HG02588 (cell line): ENCODE measurements around the gene TNNT2.

Experiments used
- ATAC-seq: cut with Tn5 transposase; IDR thresholded peaks from one replicate; pipeline ENCODE4 v1.9.1; 2021; ENCODE audit warnings: mild to moderate bottlenecking, moderate library complexity; ENCODE audit not compliant: unreplicated experiment

Gene TNNT2

GRCh38 chr1:201377611-201378092 is at the start of gene TNNT2:
TSS of gene TNNT2 (minus strand) at chr1:201377680. CDS start at chr1:201373254, 4,426 bp downstream.
- ATAC-seq, result no peak

GRCh38 chr1:201426479-201427310 is 49.2 kb upstream of the TNNT2 start:
- no peak for ATAC-seq

- no peak for ATAC-seq
These were observed 46.7 kb upstream of the TNNT2 start for GRCh38 chr1:201424146-201424545.

- ATAC-seq, result no peak
These were observed 46.2 kb upstream of the TNNT2 start for GRCh38 chr1:201423655-201424054.

GRCh38 chr1:201422436-201423030 is 45.1 kb upstream of the TNNT2 start:
- no peak for ATAC-seq

GRCh38 chr1:201422026-201422425 is 44.5 kb upstream of the TNNT2 start:
- no peak for ATAC-seq

- no peak for ATAC-seq
These were observed 43.6 kb upstream of the TNNT2 start for GRCh38 chr1:201421041-201421440.

GRCh38 chr1:201420608-201421002 is 43.1 kb upstream of the TNNT2 start:
- no peak for ATAC-seq

- ATAC-seq, result no peak
These were observed 42.5 kb upstream of the TNNT2 start for GRCh38 chr1:201419746-201420607.

- ATAC-seq, result no peak
These were observed 41.8 kb upstream of the TNNT2 start for GRCh38 chr1:201419256-201419655.

- ATAC-seq, result no peak
These were observed 41.0 kb upstream of the TNNT2 start for GRCh38 chr1:201418461-201418860.

GRCh38 chr1:201414051-201414738 is 36.7 kb upstream of the TNNT2 start:
- ATAC-seq, result no peak

GRCh38 chr1:201411292-201411691 is 33.8 kb upstream of the TNNT2 start:
- no peak for ATAC-seq

- no peak for ATAC-seq
These were observed 32.0 kb upstream of the TNNT2 start for GRCh38 chr1:201409440-201409839.

GRCh38 chr1:201408834-201409200 is 31.3 kb upstream of the TNNT2 start:
- no peak for ATAC-seq

GRCh38 chr1:201408176-201408833 is 30.8 kb upstream of the TNNT2 start:
- ATAC-seq, result no peak

- ATAC-seq, result no peak
These were observed 29.4 kb upstream of the TNNT2 start for GRCh38 chr1:201406831-201407406.

- ATAC-seq, result no peak
These were observed 28.0 kb upstream of the TNNT2 start for GRCh38 chr1:201405484-201405831.

- no peak for ATAC-seq
These were observed 27.4 kb upstream of the TNNT2 start for GRCh38 chr1:201404722-201405483.
